HCT116 (cell line): ENCODE data around the gene OSBPL10. TPM values are rescaled to one million over a fixed set of nuclear protein-coding genes. Genes with fewer than 3 reads are reported as not detected.

Experiments used
- ATAC-seq: fragments of 200-7000 bp; cut with Tn5 transposase; 2 replicates; pipeline ENCODE4 v1.9.1; 2020; ENCODE audit warnings: mild to moderate bottlenecking, moderate library complexity
- BruUV-seq: library from RNA; stranded (reverse); fragments of 400-500 nt; replicated peaks from 2 replicates; lab custom pipeline; 2021; lab: Mats Ljungman, UMichigan
- CTCF ChIA-PET: fragments of 300-600 bp; sonication (Branson Sonifier 250); formaldehyde crosslinking; loops from one replicate; lab custom pipeline; 2021; ENCODE audit warnings: antibody characterized with exemption; lab: Charles Lee
- POLR2A ChIA-PET: fragments of 300-600, 350-600 bp; sonication (Branson Sonifier 250); formaldehyde crosslinking; loops from one replicate; lab custom pipeline; 2021; ENCODE audit warnings: antibody characterized with exemption; lab: Charles Lee
- RAD21 ChIA-PET, 2 experiments: fragments of 300-600 bp; sonication (Branson Sonifier 250); formaldehyde crosslinking; loops; one replicate each; lab custom pipeline; 2023; ENCODE audit warnings: low total read pairs in 2 of 2; ENCODE audit not compliant: uncharacterized antibody in 2 of 2, unreplicated experiment in 2 of 2, low non-redundant PET in 1 of 2; lab: Charles Lee
- DNase-seq: peaks from one replicate; pipeline ENCODE4 v3.0.0-alpha.2; 2010; ENCODE audit warnings: low read depth, low spot score
- H2AFZ ChIP-seq: fragments of 200-600 bp; shearing (Covaris generic), sonication (generic); 2 replicates; pipeline ENCODE4 v1.6.1; 2017; ENCODE audit warnings: low read depth, mixed run types, mixed read lengths, antibody characterized with exemption, low read length; ENCODE audit not compliant: poor library complexity, severe bottlenecking
- H3K27ac ChIP-seq: 2 replicates; pipeline ENCODE4 v1.5.1; 2012; ENCODE audit warnings: low read depth, low read length
- H3K27me3 ChIP-seq: fragments of 200-600 bp; sonication (generic); 2 replicates; pipeline ENCODE4 v1.6.1; 2016; ENCODE audit warnings: mixed run types, low read length, mixed read lengths; ENCODE audit not compliant: insufficient read depth
- H3K36me3 ChIP-seq, 2 experiments: fragments of 200-500 bp in 1 of 2; fragments of 200-600 bp in 1 of 2; sonication (Bioruptor generic) in 1 of 2; sonication (generic) in 1 of 2; 2 replicates each; pipeline versions ENCODE4 v1.5.1 to v1.6.1; 2014 to 2016; ENCODE audit warnings: low read length in 2 of 2, inconsistent platforms in 1 of 2, mixed read lengths in 1 of 2, mixed run types in 1 of 2; ENCODE audit not compliant: insufficient read depth in 2 of 2, control insufficient read depth in 1 of 2
- H3K4me1 ChIP-seq, 2 experiments: fragments of 200-600 bp in 1 of 2; sonication (generic) in 1 of 2; 2 replicates each; pipeline versions ENCODE4 v1.5.1 to v1.6.1; 2012 to 2017; ENCODE audit warnings: low read length in 2 of 2, inconsistent platforms in 1 of 2, mild to moderate bottlenecking in 1 of 2, mixed read lengths in 1 of 2, mixed run types in 1 of 2, moderate library complexity in 1 of 2; ENCODE audit not compliant: insufficient read depth in 2 of 2, control insufficient read depth in 1 of 2
- H3K4me2 ChIP-seq: fragments of 200-600 bp; sonication (generic); 2 replicates; pipeline ENCODE4 v1.6.1; 2017; ENCODE audit warnings: mixed run types, low read length, mixed read lengths
- H3K4me3 ChIP-seq, 2 experiments: fragments of 200-600 bp in 1 of 2; sonication (generic) in 1 of 2; replicated peaks in 1 of 2; 2 replicates each; pipeline ENCODE4 v1.5.1; 2011 to 2016; ENCODE audit warnings: low read length in 2 of 2, control low read depth in 1 of 2, low read depth in 1 of 2, mild to moderate bottlenecking in 1 of 2, mixed read lengths in 1 of 2, mixed run types in 1 of 2
- H3K79me2 ChIP-seq: fragments of 200-600 bp; sonication (generic); 2 replicates; pipeline ENCODE4 v1.6.1; 2017; ENCODE audit warnings: mild to moderate bottlenecking, mixed run types, low read length, moderate library complexity, mixed read lengths; ENCODE audit not compliant: insufficient read depth
- H3K9ac ChIP-seq: fragments of 200-600 bp; sonication (generic); 2 replicates; pipeline ENCODE4 v1.6.1; 2016; ENCODE audit warnings: low read length, mixed read lengths
- H3K9me2 ChIP-seq: fragments of 200-600 bp; sonication (generic), shearing (Covaris generic); 2 replicates; pipeline ENCODE4 v1.6.1; 2017; ENCODE audit warnings: mixed run types, mild to moderate bottlenecking, moderate library complexity; ENCODE audit not compliant: insufficient read depth
- H3K9me3 ChIP-seq, 2 experiments: fragments of 200-500 bp in 1 of 2; fragments of 200-600 bp in 1 of 2; sonication (Bioruptor generic) in 1 of 2; sonication (generic) in 1 of 2; 2 replicates each; pipeline ENCODE4 v1.6.1; 2014 to 2017; ENCODE audit warnings: low read length in 2 of 2, mixed read lengths in 2 of 2, inconsistent platforms in 1 of 2, low read depth in 1 of 2, mild to moderate bottlenecking in 1 of 2, mixed run types in 1 of 2, moderate library complexity in 1 of 2; ENCODE audit not compliant: control insufficient read depth in 1 of 2, insufficient read depth in 1 of 2
- H4K20me1 ChIP-seq: fragments of 200-600 bp; sonication (generic), shearing (Covaris generic); 2 replicates; pipeline ENCODE4 v1.6.1; 2017; ENCODE audit warnings: mixed run types, mild to moderate bottlenecking, moderate library complexity; ENCODE audit not compliant: insufficient read depth
- CTCF ChIP-seq, 3 experiments: fragments of 200-600 bp in 1 of 3; sonication (generic) in 1 of 3; IDR thresholded peaks in 2 of 3; conservative IDR thresholded peaks in 1 of 3; 2 replicates each; pipeline ENCODE4 v1.5.1; 2012 to 2017; ENCODE audit warnings: low read depth in 2 of 3, low read length in 2 of 3, antibody characterized with exemption in 1 of 3, borderline replicate concordance in 1 of 3, control low read depth in 1 of 3, mild to moderate bottlenecking in 1 of 3, mixed read lengths in 1 of 3, mixed run types in 1 of 3, moderate library complexity in 1 of 3; ENCODE audit not compliant: insufficient read depth in 1 of 3
- EGR1 ChIP-seq: IDR thresholded peaks from 2 replicates; pipeline ENCODE4 v1.6.1; 2012; ENCODE audit warnings: low read depth
- EZH2phosphoT487 ChIP-seq: fragments of 200-600 bp; IDR thresholded peaks from 2 replicates; pipeline ENCODE4 v1.6.1; 2018; ENCODE audit warnings: antibody characterized with exemption, borderline replicate concordance
- JUND ChIP-seq: IDR thresholded peaks from 2 replicates; pipeline ENCODE4 v1.6.1; 2012
- TCF7L2 ChIP-seq: IDR thresholded peaks from 2 replicates; pipeline ENCODE4 v1.7.0; 2011; ENCODE audit warnings: borderline replicate concordance, inconsistent platforms; ENCODE audit not compliant: insufficient read depth, insufficient read length; ENCODE audit errors: extremely low read depth
- intact Hi-C: fragments of 100-400 bp; cut with micrococcal nuclease; formaldehyde crosslinking; loops from 2 replicates; pipeline ENCODE4 v1.10.0; 2022
- total RNA-seq: library from RNA; stranded (reverse); gene quantifications from one replicate; pipeline ENCODE4 v1.2.1, GENCODE V29; 2021; ENCODE audit not compliant: unreplicated experiment

The OSBPL10 gene
- total RNA-seq, 1 experiment from 2014 or later, result 25.8 TPM

- TF ChIP-seq TCF7L2, result no peak
- no peak for TF ChIP-seq EZH2phosphoT487
- TF ChIP-seq JUND, result peak; percentile 72
Measured at GRCh38 chr3:31704591-31705179, 276.4 kb downstream of the OSBPL10 start (continued).

- Histone ChIP-seq H3K4me2 (peak overlapping the region; percentile 57; the same call in 1 of the 2 replicates), H3K9me2 (no peaks in the 10 kb centered on the region), H3K36me3 (no peaks in the 10 kb centered on the region), H3K27me3 (no peaks in the 10 kb centered on the region), H3K9me3 (no peaks in the 10 kb centered on the region), H3K9ac (no peak overlapping the region), H3K4me3 (no peak overlapping the region), H3K4me1 (peaks cover 13 to 26% of the 10 kb centered on the region in 2 experiments), H4K20me1 (no peaks in the 10 kb centered on the region), H3K79me2 (no peaks in the 10 kb centered on the region), H2AFZ (no peak overlapping the region), H3K27ac (peak overlapping the region; percentile 40; the same call in 1 of the 2 replicates)
- ATAC-seq (no peak), DNase-seq (no peak)
- ChIA-PET POLR2A (interaction anchor here (0.6 kb wide), 1 partner anchor 254 kb away, joined by 3 read pairs; no protein-coding TSS in a partner anchor), RAD21 (no interaction called here), CTCF (interaction anchor here (1.0 to 1.2 kb wide), 2 partner anchors 10 to 20 kb away, joined by 3 to 5 read pairs; no protein-coding TSS in a partner anchor)
- TF ChIP-seq EGR1 (no peak), JUND (no peak), CTCF (IDR thresholded peaks at IDR 0.05 in 2 of 3, conservative IDR thresholded peaks at IDR 0.05 in 1 of 3; ENCODE audit: borderline replicate concordance in 1 of 3, insufficient read depth in 1 of 3, low read depth in 2 of 3, low read length in 2 of 3) (no peak), EZH2phosphoT487 (no peak)
- BruUV-seq, result no TSS peak
- intact Hi-C loops, result no loop called here
Measured at GRCh38 chr3:31704156-31704555, 276.9 kb downstream of the OSBPL10 start.
